Keratinocyte (primary cell): ENCODE data around the gene GRAMD1A. TPM values are rescaled to one million over a fixed set of nuclear protein-coding genes. Genes with fewer than 3 reads are reported as not detected.

Source experiments
- DNase-seq: peaks from one replicate; pipeline ENCODE4 v3.0.0-alpha.2; 2011; ENCODE audit warnings: low read depth, missing footprints, low spot score
- FAIRE-seq: peaks from 2 replicates; lab custom pipeline; 2011; peaks lifted over from hg19 to GRCh38; lab: Jason Lieb, UNC
- H2AFZ ChIP-seq: 2 replicates; pipeline ENCODE4 v1.6.0; 2012; ENCODE audit warnings: low read length, control low read depth, inconsistent platforms; ENCODE audit not compliant: control insufficient read depth
- H3K27ac ChIP-seq: 2 replicates; pipeline ENCODE4 v1.5.1; 2011; ENCODE audit warnings: low read length; ENCODE audit not compliant: control insufficient read depth, insufficient read depth
- H3K27me3 ChIP-seq: 3 replicates; pipeline ENCODE4 v1.6.0; 2011; ENCODE audit warnings: low read length; ENCODE audit not compliant: control insufficient read depth, insufficient read depth; ENCODE audit errors: extremely low read depth
- H3K36me3 ChIP-seq, 2 experiments: 2 replicates in 1 of 2; 3 replicates in 1 of 2; pipeline ENCODE4 v1.5.1; 2011; ENCODE audit warnings: low read length in 2 of 2, mild to moderate bottlenecking in 1 of 2; ENCODE audit not compliant: control insufficient read depth in 2 of 2, insufficient read depth in 2 of 2; ENCODE audit errors: extremely low read depth in 1 of 2
- H3K4me1 ChIP-seq: 3 replicates; pipeline ENCODE4 v1.5.1; 2011; ENCODE audit warnings: low read length; ENCODE audit not compliant: control insufficient read depth, insufficient read depth; ENCODE audit errors: extremely low read depth
- H3K4me2 ChIP-seq: 3 replicates; pipeline ENCODE4 v1.6.0; 2011; ENCODE audit warnings: low read depth, low read length; ENCODE audit not compliant: control insufficient read depth, insufficient read depth; ENCODE audit errors: extremely low read depth
- H3K4me3 ChIP-seq, 3 experiments: fragments of 200-600 bp in 1 of 3; sonication (generic) in 1 of 3; 2 replicates in 2 of 3; 3 replicates in 1 of 3; pipeline ENCODE4 v1.5.1; 2011 to 2016; ENCODE audit warnings: low read length in 3 of 3, mild to moderate bottlenecking in 3 of 3, control low read depth in 2 of 3, inconsistent platforms in 1 of 3, low read depth in 1 of 3, mixed read lengths in 1 of 3, mixed run types in 1 of 3, moderate library complexity in 1 of 3; ENCODE audit not compliant: control insufficient read depth in 2 of 3, insufficient read depth in 2 of 3; ENCODE audit errors: extremely low read depth in 1 of 3
- H3K79me2 ChIP-seq: 2 replicates; pipeline ENCODE4 v1.6.0; 2012; ENCODE audit warnings: low read length; ENCODE audit not compliant: control insufficient read depth, insufficient read depth
- H3K9ac ChIP-seq: 3 replicates; pipeline ENCODE4 v1.6.0; 2011; ENCODE audit warnings: low read length; ENCODE audit not compliant: control insufficient read depth, insufficient read depth; ENCODE audit errors: extremely low read depth
- H3K9me1 ChIP-seq: 3 replicates; pipeline ENCODE4 v1.6.0; 2011; ENCODE audit warnings: low read length; ENCODE audit not compliant: control insufficient read depth, insufficient read depth; ENCODE audit errors: extremely low read depth
- H3K9me3 ChIP-seq: 2 replicates; pipeline ENCODE4 v1.5.1; 2012; ENCODE audit warnings: low read depth, low read length; ENCODE audit not compliant: control insufficient read depth
- H4K20me1 ChIP-seq: 3 replicates; pipeline ENCODE4 v1.6.0; 2011; ENCODE audit warnings: low read length; ENCODE audit not compliant: control insufficient read depth, insufficient read depth; ENCODE audit errors: extremely low read depth
- EZH2 ChIP-seq: IDR thresholded peaks from one replicate; pipeline ENCODE4 v1.6.1; 2012; ENCODE audit warnings: inconsistent platforms, mild to moderate bottlenecking, low read length, moderate library complexity
- dilution Hi-C: fragments of 300-500 bp; cut with MboI; formaldehyde crosslinking; loops from one replicate; pipeline ENCODE4 v1.7.0; 2020; ENCODE audit warnings: low sequenced_read_pairs; ENCODE audit not compliant: extremely low pct_ligation_motif_present
- polyA plus RNA-seq, 5 experiments: library from polyadenylated mRNA; depleted of rRNA in 3 of 5; stranded (reverse) in 3 of 5; stranded (forward) in 1 of 5; unstranded in 1 of 5; fragments of >200 nt; gene quantifications; 1 replicate in 1 of 5; 2 replicates in 3 of 5; 3 replicates in 1 of 5; pipeline versions ENCODE4 v1.2.1 to v1.2.3, GENCODE V29; 2011 to 2012; ENCODE audit warnings: missing spikeins in 2 of 5, low read depth in 1 of 5, low replicate concordance in 1 of 5
- TF ChIP-seq, protein P1 (sequence below), 3 experiments: IDR thresholded peaks in 1 of 3; conservative IDR thresholded peaks in 1 of 3; optimal IDR thresholded peaks in 1 of 3; 2 replicates in 2 of 3; 3 replicates in 1 of 3; pipeline versions ENCODE3 to v1.5.1; 2011; ENCODE audit warnings: low read length in 3 of 3, mild to moderate bottlenecking in 3 of 3, moderate library complexity in 2 of 3, control low read depth in 1 of 3, inconsistent platforms in 1 of 3; ENCODE audit not compliant: insufficient read depth in 2 of 3; ENCODE audit errors: extremely low read depth in 1 of 3

The GRAMD1A gene
- polyA plus RNA-seq, 1 donor (not counting 4 experiments of a cell fraction or from before 2014, with no cell fraction given) = 24.6 TPM

DNA sequence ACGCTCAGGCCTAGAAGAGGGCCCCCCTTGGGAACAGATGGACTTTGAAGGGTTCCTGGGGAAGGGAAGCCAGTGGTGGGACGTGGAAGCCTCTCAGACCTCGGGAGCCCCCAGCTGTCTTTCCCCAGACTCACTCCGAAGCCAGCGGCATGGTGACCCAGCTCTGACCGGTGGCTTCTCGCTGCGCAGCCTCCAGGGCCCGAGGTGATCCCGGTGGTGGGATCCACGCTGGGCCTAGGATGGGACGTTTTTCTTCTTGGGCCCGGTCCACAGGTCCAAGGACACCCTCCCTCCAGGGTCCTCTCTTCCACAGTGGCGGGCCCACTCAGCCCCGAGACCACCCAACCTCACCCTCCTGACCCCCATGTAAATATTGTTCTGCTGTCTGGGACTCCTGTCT lies 66.0 kb downstream of the GRAMD1A start:
- Histone ChIP-seq H3K4me3 (no peak overlapping the region), H3K4me2 (no peak overlapping the region), H3K27me3 (no peaks in the 10 kb centered on the region), H3K36me3 (no peaks in the 10 kb centered on the region), H4K20me1 (no peaks in the 10 kb centered on the region), H3K79me2 (no peaks in the 10 kb centered on the region), H3K4me1 (peaks cover 5% of the 10 kb centered on the region), H2AFZ (no peak overlapping the region), H3K9me3 (peaks cover 4% of the 10 kb centered on the region), H3K27ac (no peak overlapping the region), H3K9ac (no peak overlapping the region), H3K9me1 (no peaks in the 10 kb centered on the region)
- TF ChIP-seq, protein P1, sequence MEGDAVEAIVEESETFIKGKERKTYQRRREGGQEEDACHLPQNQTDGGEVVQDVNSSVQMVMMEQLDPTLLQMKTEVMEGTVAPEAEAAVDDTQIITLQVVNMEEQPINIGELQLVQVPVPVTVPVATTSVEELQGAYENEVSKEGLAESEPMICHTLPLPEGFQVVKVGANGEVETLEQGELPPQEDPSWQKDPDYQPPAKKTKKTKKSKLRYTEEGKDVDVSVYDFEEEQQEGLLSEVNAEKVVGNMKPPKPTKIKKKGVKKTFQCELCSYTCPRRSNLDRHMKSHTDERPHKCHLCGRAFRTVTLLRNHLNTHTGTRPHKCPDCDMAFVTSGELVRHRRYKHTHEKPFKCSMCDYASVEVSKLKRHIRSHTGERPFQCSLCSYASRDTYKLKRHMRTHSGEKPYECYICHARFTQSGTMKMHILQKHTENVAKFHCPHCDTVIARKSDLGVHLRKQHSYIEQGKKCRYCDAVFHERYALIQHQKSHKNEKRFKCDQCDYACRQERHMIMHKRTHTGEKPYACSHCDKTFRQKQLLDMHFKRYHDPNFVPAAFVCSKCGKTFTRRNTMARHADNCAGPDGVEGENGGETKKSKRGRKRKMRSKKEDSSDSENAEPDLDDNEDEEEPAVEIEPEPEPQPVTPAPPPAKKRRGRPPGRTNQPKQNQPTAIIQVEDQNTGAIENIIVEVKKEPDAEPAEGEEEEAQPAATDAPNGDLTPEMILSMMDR (optimal IDR thresholded peaks at IDR 0.05 in 1 of 3, IDR thresholded peaks at IDR 0.05 in 1 of 3, conservative IDR thresholded peaks at IDR 0.05 in 1 of 3; ENCODE audit: extremely low read depth in 1 of 3, insufficient read depth in 2 of 3, low read length in 3 of 3) = no peak
- TF ChIP-seq EZH2 = no peak
- FAIRE-seq (no peak), DNase-seq (no peak)
- dilution Hi-C loops = no loop called here

DNA sequence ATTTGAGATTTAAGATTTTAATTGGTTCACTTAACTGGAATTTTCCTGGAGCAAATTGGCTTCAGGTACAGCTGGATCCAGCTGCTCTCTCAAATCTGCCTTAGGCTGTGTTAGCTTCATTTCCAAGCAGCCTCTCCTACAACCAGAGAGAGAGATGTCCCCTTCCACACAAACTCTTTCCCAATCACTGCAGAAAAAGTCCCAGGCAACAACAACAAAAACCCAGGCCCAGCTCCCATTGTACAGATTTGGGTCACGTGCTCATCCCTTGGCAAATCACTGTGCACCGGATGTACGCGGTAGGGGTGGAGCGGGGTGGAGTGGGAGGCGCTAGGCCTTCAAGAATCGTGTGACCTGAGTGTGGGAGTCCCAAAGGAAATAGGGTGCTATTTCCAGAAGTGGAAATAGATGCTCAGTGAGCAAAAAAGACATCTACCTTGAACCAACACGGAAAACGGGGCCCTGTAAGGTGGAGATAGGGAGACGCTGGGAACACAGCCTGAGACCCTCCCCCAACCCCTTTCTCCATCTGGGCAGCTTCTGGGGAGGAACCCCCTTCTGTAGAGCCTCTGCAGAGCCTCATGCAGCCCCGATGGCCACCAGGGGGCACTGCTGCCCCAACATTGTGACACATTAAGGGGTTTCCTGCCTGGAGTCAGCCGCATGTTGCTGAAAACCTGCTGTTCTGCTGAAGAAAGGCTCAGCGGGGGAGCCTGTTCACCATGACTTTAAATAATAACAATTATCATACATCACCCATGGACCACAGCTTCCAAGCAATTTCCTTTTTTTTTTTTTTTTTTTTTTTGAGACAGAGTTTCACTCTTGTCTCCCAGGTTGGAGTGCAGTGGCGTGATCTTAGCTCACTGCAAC lies 66.8 kb downstream of the GRAMD1A start:
- no peaks in the 10 kb centered on the region for H3K79me2 ChIP-seq
- H4K20me1 ChIP-seq = no peaks in the 10 kb centered on the region
- H3K4me2 ChIP-seq = peak overlapping the region; percentile 48
- H3K4me1 ChIP-seq = peaks cover 5% of the 10 kb centered on the region
- DNase-seq (peak; percentile 50), FAIRE-seq (peak; percentile 65)
- no peak overlapping the region for H3K9ac ChIP-seq
- H3K9me1 ChIP-seq = no peaks in the 10 kb centered on the region
- H3K4me3 ChIP-seq = no peak overlapping the region
- no peak overlapping the region for H2AFZ ChIP-seq
- H3K36me3 ChIP-seq = no peaks in the 10 kb centered on the region
- TF ChIP-seq, protein P1 (optimal IDR thresholded peaks at IDR 0.05 in 1 of 3, IDR thresholded peaks at IDR 0.05 in 1 of 3, conservative IDR thresholded peaks at IDR 0.05 in 1 of 3; ENCODE audit: extremely low read depth in 1 of 3, insufficient read depth in 2 of 3, low read length in 3 of 3) = peak; percentile 92 to 96 (median 93)
- TF ChIP-seq EZH2 = no peak
- H3K27me3 ChIP-seq = no peaks in the 10 kb centered on the region
- dilution Hi-C loops = no loop called here
- no peak overlapping the region for H3K27ac ChIP-seq
- peaks cover 4% of the 10 kb centered on the region for H3K9me3 ChIP-seq
